ENCODE data around the gene ABCD3. TPM values are rescaled to one million over a fixed set of nuclear protein-coding genes. Genes with fewer than 3 reads are reported as not detected.

The ABCD3 gene
- total RNA-seq, 1 experiment from 2014 or later: 26.5 TPM

DNA sequence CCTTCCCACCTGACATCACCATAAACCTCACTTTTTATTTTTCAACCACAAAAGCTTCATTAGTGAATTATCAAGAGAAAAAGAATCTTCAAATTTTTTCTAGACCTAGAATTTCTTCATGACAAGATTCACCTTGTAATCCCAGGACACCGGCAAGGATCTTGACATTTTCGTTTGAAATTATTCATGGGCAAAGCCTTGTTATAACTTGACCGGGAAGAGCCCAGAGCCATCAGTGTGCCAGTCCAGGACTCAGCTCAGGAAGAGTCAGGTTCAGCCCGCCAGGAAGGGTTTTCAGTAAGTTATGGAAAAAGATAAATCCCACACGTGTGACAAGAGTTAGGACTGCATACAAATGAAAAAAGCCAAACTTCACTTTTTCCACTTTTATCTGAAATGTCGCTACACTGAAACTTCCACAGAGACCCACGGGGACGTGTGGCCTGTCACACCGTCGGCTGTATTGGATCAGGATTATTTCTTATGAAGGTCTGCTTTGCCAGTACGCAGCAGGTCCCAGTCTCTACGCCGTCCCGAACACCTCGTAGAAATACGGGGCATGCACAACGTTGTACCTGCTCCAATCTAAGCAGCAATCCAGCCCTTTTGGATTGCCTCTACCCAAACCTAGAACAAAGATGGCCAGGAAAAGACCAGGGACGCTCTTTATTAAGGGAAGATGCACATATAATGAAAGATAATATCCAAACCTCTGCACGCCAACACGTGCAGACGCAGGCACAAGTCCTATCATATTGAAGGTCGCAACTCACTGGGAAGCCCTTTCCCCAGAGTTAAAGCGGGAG lies 122.5 kb downstream of the ABCD3 start:
- CTCF ChIA-PET: interaction anchor here (0.7 to 2.5 kb wide), 11 partner anchors 13 to 266 kb away, joined by 3 to 15 read pairs (median 5); no protein-coding TSS in a partner anchor
- no peaks in the 10 kb centered on the region for H3K9me3 Mint-ChIP-seq (ENCODE audit: unreplicated experiment)
- peaks cover 67% of the 10 kb centered on the region for H3K4me1 Mint-ChIP-seq (ENCODE audit: insufficient read depth, unreplicated experiment)
- peak overlapping the region; percentile 92 for H3K4me3 Mint-ChIP-seq (ENCODE audit: unreplicated experiment)
- POLR2A ChIA-PET: interaction anchor here (0.7 to 5.6 kb wide), 23 partner anchors 8 to 272 kb away, joined by 3 to 30 read pairs (median 5); partner anchors contain the start of gene ABCD3
- peaks cover 19% of the 10 kb centered on the region for H3K36me3 Mint-ChIP-seq (ENCODE audit: insufficient read depth, unreplicated experiment)
- TSS peak; percentile 36 for BruUV-seq (replicated peaks)
- no peaks in the 10 kb centered on the region for H3K27me3 Mint-ChIP-seq (ENCODE audit: insufficient read depth, unreplicated experiment)
- intact Hi-C loops (cut with micrococcal nuclease): loop anchor here (1.0 to 5.0 kb wide), 4 partner anchors 42 to 502 kb away; no protein-coding TSS in a partner anchor
- TF ChIP-seq, protein P1, sequence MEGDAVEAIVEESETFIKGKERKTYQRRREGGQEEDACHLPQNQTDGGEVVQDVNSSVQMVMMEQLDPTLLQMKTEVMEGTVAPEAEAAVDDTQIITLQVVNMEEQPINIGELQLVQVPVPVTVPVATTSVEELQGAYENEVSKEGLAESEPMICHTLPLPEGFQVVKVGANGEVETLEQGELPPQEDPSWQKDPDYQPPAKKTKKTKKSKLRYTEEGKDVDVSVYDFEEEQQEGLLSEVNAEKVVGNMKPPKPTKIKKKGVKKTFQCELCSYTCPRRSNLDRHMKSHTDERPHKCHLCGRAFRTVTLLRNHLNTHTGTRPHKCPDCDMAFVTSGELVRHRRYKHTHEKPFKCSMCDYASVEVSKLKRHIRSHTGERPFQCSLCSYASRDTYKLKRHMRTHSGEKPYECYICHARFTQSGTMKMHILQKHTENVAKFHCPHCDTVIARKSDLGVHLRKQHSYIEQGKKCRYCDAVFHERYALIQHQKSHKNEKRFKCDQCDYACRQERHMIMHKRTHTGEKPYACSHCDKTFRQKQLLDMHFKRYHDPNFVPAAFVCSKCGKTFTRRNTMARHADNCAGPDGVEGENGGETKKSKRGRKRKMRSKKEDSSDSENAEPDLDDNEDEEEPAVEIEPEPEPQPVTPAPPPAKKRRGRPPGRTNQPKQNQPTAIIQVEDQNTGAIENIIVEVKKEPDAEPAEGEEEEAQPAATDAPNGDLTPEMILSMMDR (IDR thresholded peaks at IDR 0.05; ENCODE audit: unreplicated experiment): no peak
- H3K27ac Mint-ChIP-seq (ENCODE audit: low read depth, unreplicated experiment): peak overlapping the region; percentile 97
- DNase-seq (ENCODE audit: unreplicated experiment): peak; percentile 50

- H3K27me3 Mint-ChIP-seq (ENCODE audit: insufficient read depth, unreplicated experiment): no peaks in the 10 kb centered on the region
- no TSS peak for BruUV-seq (replicated peaks)
- intact Hi-C loops (cut with micrococcal nuclease): loop anchor here (1.0 to 5.0 kb wide), 3 partner anchors 41 to 501 kb away; no protein-coding TSS in a partner anchor
- POLR2A ChIA-PET: interaction anchor here (0.7 to 5.6 kb wide), 29 partner anchors 8 to 242 kb away, joined by 3 to 30 read pairs (median 5); partner anchors contain the start of gene ABCD3
- no peaks in the 10 kb centered on the region for H3K9me3 Mint-ChIP-seq (ENCODE audit: unreplicated experiment)
- TF ChIP-seq, protein P1 (IDR thresholded peaks at IDR 0.05; ENCODE audit: unreplicated experiment): no peak
- peak; percentile 91 for DNase-seq (ENCODE audit: unreplicated experiment)
- peaks cover 64% of the 10 kb centered on the region for H3K4me1 Mint-ChIP-seq (ENCODE audit: insufficient read depth, unreplicated experiment)
- CTCF ChIA-PET: interaction anchor here (0.6 to 2.5 kb wide), 9 partner anchors 14 to 264 kb away, joined by 3 to 15 read pairs (median 3); no protein-coding TSS in a partner anchor
- H3K36me3 Mint-ChIP-seq (ENCODE audit: insufficient read depth, unreplicated experiment): peaks cover 12% of the 10 kb centered on the region
- H3K4me3 Mint-ChIP-seq (ENCODE audit: unreplicated experiment): peak within 1 kb of the TSS; percentile 92
- H3K27ac Mint-ChIP-seq (ENCODE audit: low read depth, unreplicated experiment): peak within 1 kb of the TSS; percentile 97
Observed at GRCh38 chr1:94541246-94542087, 123.3 kb downstream of the ABCD3 start, which contains the start of gene F3. F3 (minus strand) TSS chr1:94541759; CDS start chr1:94541636, 123 bp downstream.

GRCh38 chr1:94542088-94542870 lies 124.1 kb downstream of the ABCD3 start:
- Mint-ChIP-seq H3K4me3 (ENCODE audit: unreplicated experiment) (peak overlapping the region; percentile 92), H3K27ac (ENCODE audit: low read depth, unreplicated experiment) (peak overlapping the region; percentile 97), H3K27me3 (ENCODE audit: insufficient read depth, unreplicated experiment) (no peaks in the 10 kb centered on the region), H3K9me3 (ENCODE audit: unreplicated experiment) (no peaks in the 10 kb centered on the region), H3K36me3 (ENCODE audit: insufficient read depth, unreplicated experiment) (peaks cover 12% of the 10 kb centered on the region), H3K4me1 (ENCODE audit: insufficient read depth, unreplicated experiment) (peaks cover 57% of the 10 kb centered on the region)
- ChIA-PET CTCF (interaction anchor here (0.6 to 1.9 kb wide), 8 partner anchors 58 to 264 kb away, joined by 3 to 10 read pairs (median 3); no protein-coding TSS in a partner anchor), POLR2A (interaction anchor here (0.7 to 5.6 kb wide), 32 partner anchors 8 to 687 kb away, joined by 3 to 30 read pairs (median 4); partner anchors contain the start of gene ABCD3)
- intact Hi-C loops (cut with micrococcal nuclease): loop anchor here (5.0 kb wide), 2 partner anchors 40 to 500 kb away; no protein-coding TSS in a partner anchor
- peak; percentile 63 for DNase-seq (ENCODE audit: unreplicated experiment)
- TF ChIP-seq, protein P1 (IDR thresholded peaks at IDR 0.05; ENCODE audit: unreplicated experiment): no peak
- BruUV-seq (replicated peaks): TSS peak; percentile 70
